GM12864 (cell line): ENCODE measurements around the gene TRRAP.

ENCODE experiments used
- DNase-seq: peaks from one replicate; pipeline ENCODE4 v3.0.0-alpha.2; 2011; ENCODE audit warnings: low read depth
- H3K4me3 ChIP-seq: 2 replicates; pipeline ENCODE4 v1.5.1; 2011; ENCODE audit warnings: mild to moderate bottlenecking, low read depth, low read length, control low read depth
- CTCF ChIP-seq: IDR thresholded peaks from 2 replicates; pipeline ENCODE4 v1.5.1; 2011; ENCODE audit warnings: low read depth, mild to moderate bottlenecking, moderate library complexity, low read length, control low read depth, inconsistent platforms; ENCODE audit errors: missing control alignments

Gene TRRAP

GRCh38 chr7:98878365-98879197, at the start of gene TRRAP:
TRRAP (plus strand) TSS chr7:98878532; CDS start chr7:98881151, 2,619 bp downstream.
- DNase-seq = no peak
- peak within 1 kb of the TSS; percentile 95 for H3K4me3 ChIP-seq
- TF ChIP-seq CTCF = peak; percentile 79

- TF ChIP-seq CTCF = no peak
- no peak for DNase-seq
- H3K4me3 ChIP-seq = no peak overlapping the region
Observed at GRCh38 chr7:98830972-98831548, 47.3 kb upstream of the TRRAP start.

GRCh38 chr7:98831641-98832221, 46.6 kb upstream of the TRRAP start:
- peak; percentile 76 for TF ChIP-seq CTCF
- H3K4me3 ChIP-seq = no peak overlapping the region
- no peak for DNase-seq

- no peak for DNase-seq
- H3K4me3 ChIP-seq = no peak overlapping the region
- TF ChIP-seq CTCF = no peak
Observed at GRCh38 chr7:98833022-98833421, 45.3 kb upstream of the TRRAP start.

GRCh38 chr7:98834949-98835348, 43.4 kb upstream of the TRRAP start:
- DNase-seq = no peak
- TF ChIP-seq CTCF = no peak
- no peak overlapping the region for H3K4me3 ChIP-seq

GRCh38 chr7:98836811-98837629, 41.3 kb upstream of the TRRAP start:
- no peak overlapping the region for H3K4me3 ChIP-seq
- no peak for DNase-seq
- peak; percentile 80 for TF ChIP-seq CTCF
